Memory B cell (primary cell): Measurements from ENCODE around the gene FBXW8.

Experiments used
- ATAC-seq: fragments of 150-1000 bp; cut with Tn5 transposase; 2 replicates; pipeline ENCODE4 v1.10.0; 2021; ENCODE audit warnings: low read depth, mild to moderate bottlenecking, moderate library complexity
- DNase-seq, 2 donors: peaks; one replicate each; pipeline ENCODE4 v3.0.0; 2022; ENCODE audit warnings: low spot score in 2 of 2
- H3K27ac Mint-ChIP-seq: one replicate; pipeline ENCODE4 v1.8.0; 2022; ENCODE audit warnings: mild to moderate bottlenecking, moderate library complexity, mixed read lengths
- H3K27me3 Mint-ChIP-seq: one replicate; pipeline ENCODE4 v1.8.0; 2022; ENCODE audit warnings: mixed read lengths
- H3K36me3 Mint-ChIP-seq: one replicate; pipeline ENCODE4 v1.8.0; 2022; ENCODE audit warnings: mild to moderate bottlenecking, mixed read lengths
- H3K4me1 Mint-ChIP-seq: one replicate; pipeline ENCODE4 v1.8.0; 2022; ENCODE audit warnings: mixed read lengths
- H3K4me3 Mint-ChIP-seq: one replicate; pipeline ENCODE4 v1.8.0; 2022; ENCODE audit warnings: mild to moderate bottlenecking, moderate library complexity, mixed read lengths
- H3K9me3 Mint-ChIP-seq: one replicate; pipeline ENCODE4 v1.8.0; 2022; ENCODE audit warnings: mixed read lengths

Gene FBXW8

GRCh38 chr12:117060246-117060928 is 149.6 kb downstream of the FBXW8 start:
- no peak for DNase-seq
- no peaks in the 10 kb centered on the region for H3K9me3 Mint-ChIP-seq
- H3K4me3 Mint-ChIP-seq, result no peak overlapping the region
- H3K36me3 Mint-ChIP-seq, result no peaks in the 10 kb centered on the region
- H3K4me1 Mint-ChIP-seq, result peaks cover 19% of the 10 kb centered on the region
- no peak for ATAC-seq
- no peak overlapping the region for H3K27ac Mint-ChIP-seq
- no peaks in the 10 kb centered on the region for H3K27me3 Mint-ChIP-seq

GRCh38 chr12:117060929-117061305 is 150.2 kb downstream of the FBXW8 start:
- Mint-ChIP-seq H3K4me1 (peaks cover 19% of the 10 kb centered on the region), H3K27ac (no peak overlapping the region), H3K4me3 (no peak overlapping the region), H3K36me3 (no peaks in the 10 kb centered on the region), H3K9me3 (no peaks in the 10 kb centered on the region), H3K27me3 (no peaks in the 10 kb centered on the region)
- DNase-seq (no peak), ATAC-seq (no peak)

GRCh38 chr12:117061555-117062079 is 150.9 kb downstream of the FBXW8 start:
- H3K4me1 Mint-ChIP-seq, result peaks cover 20% of the 10 kb centered on the region
- no peak for ATAC-seq
- no peaks in the 10 kb centered on the region for H3K36me3 Mint-ChIP-seq
- H3K4me3 Mint-ChIP-seq, result no peak overlapping the region
- H3K27me3 Mint-ChIP-seq, result no peaks in the 10 kb centered on the region
- DNase-seq, result no peak
- no peaks in the 10 kb centered on the region for H3K9me3 Mint-ChIP-seq
- H3K27ac Mint-ChIP-seq, result no peak overlapping the region

- no peaks in the 10 kb centered on the region for H3K27me3 Mint-ChIP-seq
- peak overlapping the region; percentile 72 for H3K4me3 Mint-ChIP-seq
- peak overlapping the region; percentile 78 for H3K27ac Mint-ChIP-seq
- ATAC-seq (peak; percentile 76), DNase-seq (no peak)
- H3K4me1 Mint-ChIP-seq, result peaks cover 17% of the 10 kb centered on the region
- no peaks in the 10 kb centered on the region for H3K9me3 Mint-ChIP-seq
- no peaks in the 10 kb centered on the region for H3K36me3 Mint-ChIP-seq
These were observed 152.6 kb downstream of the FBXW8 start for GRCh38 chr12:117063162-117063911.

GRCh38 chr12:117064049-117064448 is 153.3 kb downstream of the FBXW8 start:
- ATAC-seq (no peak), DNase-seq (no peak)
- no peaks in the 10 kb centered on the region for H3K36me3 Mint-ChIP-seq
- H3K9me3 Mint-ChIP-seq, result no peaks in the 10 kb centered on the region
- H3K4me3 Mint-ChIP-seq, result peak overlapping the region; percentile 72
- peak overlapping the region; percentile 78 for H3K27ac Mint-ChIP-seq
- H3K4me1 Mint-ChIP-seq, result peaks cover 14% of the 10 kb centered on the region
- no peaks in the 10 kb centered on the region for H3K27me3 Mint-ChIP-seq

GRCh38 chr12:117064596-117064995 is 153.8 kb downstream of the FBXW8 start:
- Mint-ChIP-seq H3K36me3 (no peaks in the 10 kb centered on the region), H3K4me3 (no peak overlapping the region), H3K9me3 (no peaks in the 10 kb centered on the region), H3K27me3 (no peaks in the 10 kb centered on the region), H3K4me1 (peaks cover 14% of the 10 kb centered on the region), H3K27ac (peak overlapping the region; percentile 78)
- ATAC-seq (no peak), DNase-seq (no peak)

- H3K4me3 Mint-ChIP-seq, result no peak overlapping the region
- no peak for DNase-seq
- H3K9me3 Mint-ChIP-seq, result no peaks in the 10 kb centered on the region
- ATAC-seq, result no peak
- peak overlapping the region; percentile 25 for H3K27ac Mint-ChIP-seq
- H3K27me3 Mint-ChIP-seq, result no peaks in the 10 kb centered on the region
- no peaks in the 10 kb centered on the region for H3K36me3 Mint-ChIP-seq
- peaks cover 23% of the 10 kb centered on the region for H3K4me1 Mint-ChIP-seq
These were observed 156.3 kb downstream of the FBXW8 start for GRCh38 chr12:117067016-117067415.

GRCh38 chr12:117067638-117068037 is 156.9 kb downstream of the FBXW8 start:
- Mint-ChIP-seq H3K27me3 (no peaks in the 10 kb centered on the region), H3K9me3 (no peaks in the 10 kb centered on the region), H3K36me3 (no peaks in the 10 kb centered on the region), H3K27ac (no peak overlapping the region), H3K4me3 (no peak overlapping the region), H3K4me1 (peaks cover 23% of the 10 kb centered on the region)
- DNase-seq (no peak), ATAC-seq (no peak)

GRCh38 chr12:117068492-117068891 is 157.7 kb downstream of the FBXW8 start:
- H3K4me1 Mint-ChIP-seq, result peaks cover 21% of the 10 kb centered on the region
- ATAC-seq, result no peak
- H3K27me3 Mint-ChIP-seq, result no peaks in the 10 kb centered on the region
- DNase-seq, result no peak
- H3K4me3 Mint-ChIP-seq, result no peak overlapping the region
- no peak overlapping the region for H3K27ac Mint-ChIP-seq
- H3K9me3 Mint-ChIP-seq, result no peaks in the 10 kb centered on the region
- H3K36me3 Mint-ChIP-seq, result no peaks in the 10 kb centered on the region

GRCh38 chr12:117069101-117069797 is 158.5 kb downstream of the FBXW8 start:
- Mint-ChIP-seq H3K27ac (no peak overlapping the region), H3K4me1 (peaks cover 17% of the 10 kb centered on the region), H3K4me3 (no peak overlapping the region), H3K36me3 (no peaks in the 10 kb centered on the region), H3K9me3 (no peaks in the 10 kb centered on the region), H3K27me3 (no peaks in the 10 kb centered on the region)
- DNase-seq (no peak), ATAC-seq (no peak)

- ATAC-seq (peak; percentile 24), DNase-seq (no peak)
- Mint-ChIP-seq H3K36me3 (no peaks in the 10 kb centered on the region), H3K27ac (no peak overlapping the region), H3K9me3 (no peaks in the 10 kb centered on the region), H3K27me3 (no peaks in the 10 kb centered on the region), H3K4me3 (no peak overlapping the region), H3K4me1 (peaks cover 10% of the 10 kb centered on the region)
These were observed 159.5 kb downstream of the FBXW8 start for GRCh38 chr12:117069926-117070900.

- Mint-ChIP-seq H3K36me3 (no peaks in the 10 kb centered on the region), H3K4me3 (no peak overlapping the region), H3K9me3 (no peaks in the 10 kb centered on the region), H3K4me1 (peaks cover 9% of the 10 kb centered on the region), H3K27ac (no peak overlapping the region), H3K27me3 (no peaks in the 10 kb centered on the region)
- no peak for ATAC-seq
- no peak for DNase-seq
These were observed 160.3 kb downstream of the FBXW8 start for GRCh38 chr12:117071009-117071408.

GRCh38 chr12:117072106-117072505 is 161.4 kb downstream of the FBXW8 start:
- Mint-ChIP-seq H3K36me3 (no peaks in the 10 kb centered on the region), H3K4me1 (peaks cover 11% of the 10 kb centered on the region)

More at GRCh38 chr12:117072106-117072505, 161.4 kb downstream of the FBXW8 start:
- no peaks in the 10 kb centered on the region for H3K9me3 Mint-ChIP-seq
- H3K4me3 Mint-ChIP-seq, result no peak overlapping the region
- H3K27ac Mint-ChIP-seq, result no peak overlapping the region
- DNase-seq, result no peak
- no peak for ATAC-seq
- no peaks in the 10 kb centered on the region for H3K27me3 Mint-ChIP-seq
